ENCODE measurements around the gene SYNM.

- TF ChIP-seq CTCF (conservative IDR thresholded peaks at IDR 0.05; ENCODE audit: low read depth, low read length) (no peak), EZH2 (IDR thresholded peaks at IDR 0.05; ENCODE audit: borderline replicate concordance, low read depth, low read length, poor library complexity, severe bottlenecking) (no peak)
These were observed 9.3 kb upstream of the SYNM start for GRCh38 chr15:99095626-99096025.

All from A673 (cell line).